ENCODE measurements around the gene LPP. TPM values are rescaled to one million over a fixed set of nuclear protein-coding genes. Genes with fewer than 3 reads are reported as not detected.
A peak's percentile ranks its signal among the peaks of the same experiment; 100 is the strongest.
"Not testable (repeated sequence)": the region's sequence is repeated elsewhere in the genome, so short reads cannot be mapped to it uniquely, and the experiment has no call there.

The LPP gene
- total RNA-seq, 1 donor from 2014 or later = 63.6 TPM

DNA sequence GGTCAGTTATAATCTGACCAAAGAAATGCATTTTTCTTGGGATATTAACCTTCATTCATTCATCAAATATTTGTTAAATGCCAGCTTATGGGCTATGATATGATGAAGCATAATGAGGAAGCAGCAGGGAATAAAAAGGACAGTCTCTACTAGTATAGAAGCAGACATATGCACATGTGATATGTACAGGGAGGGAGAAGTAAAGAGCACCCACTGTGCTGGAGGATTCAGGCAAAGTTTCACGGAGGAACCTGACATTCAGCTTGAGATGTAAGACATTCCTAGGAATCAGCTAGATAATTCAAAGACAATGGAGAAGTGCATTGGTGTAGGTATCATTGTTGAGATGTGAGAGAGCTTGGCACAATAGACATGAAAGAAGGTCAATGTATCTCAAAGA is 450.7 kb downstream of the LPP start:
- ATAC-seq = no peak
- DNase-seq (ENCODE audit: low spot score) = no peak

DNA sequence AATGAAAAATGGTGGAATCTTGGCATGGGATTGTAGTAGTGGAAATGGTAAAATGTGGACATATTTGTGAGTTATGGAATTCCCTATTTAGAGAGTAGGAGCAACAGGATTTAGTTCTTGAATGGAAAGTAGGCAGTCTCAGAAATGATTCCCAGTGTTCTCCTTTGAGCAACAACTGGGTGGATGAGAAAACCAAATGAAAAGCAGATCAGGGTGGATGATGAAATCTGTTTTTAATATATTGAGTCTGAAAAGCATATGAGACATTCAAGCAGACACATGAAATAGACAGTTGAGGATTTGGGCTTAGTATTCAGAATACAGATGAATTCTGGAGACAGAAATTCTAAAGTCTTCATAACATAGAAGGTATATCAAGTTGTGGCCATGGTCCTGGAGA is 451.3 kb downstream of the LPP start:
- no peak for DNase-seq (ENCODE audit: low spot score)
- no peak for ATAC-seq

DNA sequence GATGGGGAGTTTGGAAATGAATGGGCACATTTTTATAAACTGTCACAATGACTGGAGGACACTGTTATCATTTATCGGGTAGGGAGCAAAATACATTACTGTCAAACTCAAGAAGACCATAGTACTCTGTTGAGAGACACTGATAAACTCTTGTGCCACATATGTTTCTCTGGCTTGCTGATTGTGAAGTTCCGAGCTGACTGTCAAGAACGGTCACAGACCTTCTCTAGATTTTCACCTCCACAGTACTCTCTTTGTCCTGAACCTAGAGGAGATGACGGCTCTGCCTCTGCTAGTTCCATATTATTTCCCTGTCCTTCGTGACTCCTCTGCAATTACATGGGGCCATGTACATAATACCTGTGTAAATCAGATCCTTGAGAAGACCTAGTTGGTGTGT is 451.9 kb downstream of the LPP start:
- ATAC-seq (no peak), DNase-seq (ENCODE audit: low spot score) (no peak)

DNA sequence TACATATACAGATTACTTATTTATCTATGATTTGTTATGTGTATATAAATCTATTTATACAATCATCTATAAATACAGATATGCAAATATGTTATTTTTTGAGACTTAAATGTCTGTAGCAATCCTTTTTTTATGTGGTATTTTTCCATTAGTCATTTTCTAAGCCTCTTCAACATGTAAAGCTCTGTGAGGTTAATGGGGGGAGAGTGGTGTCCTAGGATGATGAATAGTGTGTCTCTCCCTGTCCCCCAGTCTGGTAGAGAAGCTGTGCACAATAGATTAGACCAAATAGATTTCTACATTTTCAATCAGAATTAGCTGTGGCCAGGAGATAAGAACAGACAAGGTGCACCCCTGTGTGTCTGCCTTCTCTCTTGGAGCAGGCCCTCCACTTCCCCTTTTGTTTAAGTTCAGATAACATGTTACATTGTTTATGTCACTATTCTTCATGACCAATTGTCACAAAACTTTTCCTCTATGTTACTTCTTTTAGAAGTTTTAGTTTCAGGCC is 453.9 kb downstream of the LPP start:
- no peak for DNase-seq (ENCODE audit: low spot score)
- ATAC-seq = no peak

DNA sequence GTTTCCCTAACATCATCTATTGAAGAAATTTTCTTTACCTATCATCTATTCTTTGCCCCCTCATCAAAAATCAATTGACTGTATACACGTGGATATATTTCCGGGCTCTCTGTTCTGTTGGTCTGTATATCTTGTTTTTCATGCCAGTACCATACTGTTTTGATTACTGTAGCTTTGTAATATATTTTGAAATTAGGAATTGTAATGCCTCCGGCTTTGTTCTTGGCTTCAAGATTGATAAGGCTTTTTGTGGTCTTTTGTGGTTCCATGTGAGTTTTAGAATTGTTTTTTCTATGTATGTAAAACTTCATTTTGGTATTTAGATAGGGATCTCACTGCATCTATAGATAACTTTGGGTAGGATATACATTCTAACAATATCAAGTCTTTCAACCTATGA is 454.4 kb downstream of the LPP start:
- ATAC-seq (no peak), DNase-seq (ENCODE audit: low spot score) (no peak)

DNA sequence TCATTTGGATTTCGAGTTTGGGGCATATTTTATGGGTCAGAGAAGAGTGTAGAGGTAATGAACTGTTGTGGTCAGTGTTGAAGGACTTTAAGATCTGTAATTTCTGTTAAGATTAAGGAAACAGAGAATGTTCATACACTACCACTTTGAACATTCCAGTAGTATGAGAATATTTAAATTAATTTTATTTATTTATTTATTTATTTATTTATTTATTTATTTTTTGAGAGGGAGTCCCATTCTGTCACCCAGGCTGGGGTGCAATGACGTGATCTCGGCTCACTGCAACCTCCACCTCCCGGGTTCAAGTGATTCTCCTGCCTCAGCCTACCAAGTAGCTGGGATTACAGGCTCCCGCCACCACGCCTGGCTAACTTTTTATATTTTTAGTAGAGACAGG is 459.8 kb downstream of the LPP start:
- DNase-seq (ENCODE audit: low spot score); ATAC-seq: not testable (repeated sequence)

DNA sequence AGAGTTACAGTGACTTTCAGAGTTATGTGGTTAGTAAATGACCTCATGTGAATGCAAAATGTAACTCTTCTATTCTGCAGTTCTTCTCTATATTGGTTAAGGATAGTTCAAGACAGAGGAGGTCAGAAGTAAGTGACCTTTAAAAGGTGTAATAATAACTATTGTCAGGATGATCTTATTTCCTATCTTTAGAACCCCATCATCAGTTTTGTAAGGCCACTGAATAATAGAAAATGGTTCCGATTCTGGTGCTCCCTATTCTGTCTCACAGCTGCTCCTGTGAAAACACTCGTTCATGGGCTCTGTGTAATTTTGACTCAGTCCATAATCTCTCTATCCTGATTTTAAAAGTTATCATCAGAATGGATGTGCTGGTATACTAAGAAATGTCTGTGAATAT is 463.3 kb downstream of the LPP start:
- DNase-seq (ENCODE audit: low spot score) (no peak), ATAC-seq (no peak)

DNA sequence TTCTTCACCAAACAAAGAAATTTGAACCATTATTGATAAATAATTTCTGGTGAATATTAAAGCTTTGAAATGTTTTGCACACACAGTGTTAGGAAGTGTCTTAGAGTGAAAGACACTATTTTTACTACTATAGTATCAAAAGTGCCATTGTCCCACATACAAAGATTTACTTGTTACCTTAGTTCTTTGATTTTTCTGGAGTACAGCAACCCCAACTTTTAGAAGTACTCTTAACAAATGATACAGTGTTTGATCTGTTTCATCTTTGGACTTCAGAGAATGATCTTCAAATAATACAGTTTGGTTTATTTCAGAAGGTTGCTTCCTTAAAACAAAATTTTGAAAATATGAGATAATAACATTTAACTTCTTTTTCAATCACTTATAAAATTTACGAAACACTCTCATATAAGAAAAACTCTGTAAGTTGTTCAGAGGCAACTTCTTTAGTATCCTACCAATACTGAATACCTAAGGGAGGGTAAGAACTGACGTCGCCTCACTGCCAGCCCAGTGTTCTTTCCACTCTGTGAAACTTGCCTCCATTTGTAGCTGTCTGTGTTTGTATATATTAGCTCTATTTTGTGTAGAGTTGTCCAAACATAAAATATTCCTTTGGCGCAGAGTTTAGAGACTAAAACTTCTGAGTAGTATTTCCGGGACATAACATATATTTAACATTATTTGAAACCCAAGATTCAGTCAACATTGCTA is 464.2 kb downstream of the LPP start:
- ATAC-seq (no peak), DNase-seq (ENCODE audit: low spot score) (no peak)

DNA sequence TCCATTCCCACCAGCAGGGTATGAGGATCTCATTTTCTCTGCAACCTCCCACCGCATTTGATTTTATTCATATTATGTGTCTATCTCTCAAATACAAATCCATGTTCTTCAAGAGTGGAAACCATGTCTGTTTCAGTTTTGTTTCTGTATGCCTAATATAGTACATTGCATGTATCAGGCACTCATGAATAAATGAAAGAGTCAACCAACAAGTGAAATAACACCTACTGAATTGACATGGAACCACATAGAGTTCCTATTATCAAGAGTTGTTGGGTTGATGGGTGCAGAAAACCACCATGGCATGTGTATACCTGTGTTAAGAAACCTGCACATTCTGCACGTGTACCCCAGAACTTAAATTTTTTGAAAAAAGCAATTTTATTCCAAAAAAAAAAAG is 466.8 kb downstream of the LPP start:
- DNase-seq (ENCODE audit: low spot score) = no peak
- no peak for ATAC-seq

DNA sequence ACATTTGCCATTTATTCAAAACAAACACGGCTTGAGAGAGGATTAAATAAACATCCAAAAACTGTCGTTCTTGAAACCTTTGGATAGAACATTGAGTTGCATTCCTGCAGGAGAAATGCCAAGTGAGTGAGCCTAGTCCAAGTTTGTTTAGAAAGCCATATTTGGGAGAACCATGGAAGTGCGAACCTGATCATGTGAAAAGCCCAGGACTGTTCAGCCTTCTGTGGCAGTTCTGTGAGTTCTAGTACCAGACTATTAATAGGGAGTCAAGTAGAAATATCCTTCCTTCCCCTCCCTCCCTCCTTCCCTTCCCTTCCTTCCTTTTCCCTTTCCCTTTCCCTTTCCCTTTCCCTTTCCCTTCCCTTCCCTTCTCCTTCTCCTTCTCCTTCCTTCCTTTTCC is 470.4 kb downstream of the LPP start:
- ATAC-seq = peak; percentile 95
- DNase-seq (ENCODE audit: low spot score) = peak; percentile 75

DNA sequence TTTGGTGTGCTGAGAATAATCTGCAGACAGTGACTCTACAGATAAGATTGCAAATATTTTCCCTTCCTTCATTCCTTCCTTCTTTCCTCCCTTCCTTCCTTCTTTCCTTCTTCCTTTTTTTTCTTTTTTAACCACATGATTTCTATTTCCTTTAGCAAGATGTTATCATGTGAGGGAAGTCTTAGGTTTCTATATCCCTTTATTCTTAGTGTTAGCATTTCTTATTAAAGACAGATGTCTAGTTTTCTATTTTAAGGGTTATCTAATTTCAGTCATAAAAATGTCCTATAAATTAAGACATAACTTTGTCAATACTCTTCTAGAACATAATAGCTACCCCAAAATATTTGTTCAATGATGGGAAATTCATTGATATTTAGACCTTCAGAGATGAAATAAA is 470.9 kb downstream of the LPP start:
- DNase-seq (ENCODE audit: low spot score) (no peak), ATAC-seq (no peak)

DNA sequence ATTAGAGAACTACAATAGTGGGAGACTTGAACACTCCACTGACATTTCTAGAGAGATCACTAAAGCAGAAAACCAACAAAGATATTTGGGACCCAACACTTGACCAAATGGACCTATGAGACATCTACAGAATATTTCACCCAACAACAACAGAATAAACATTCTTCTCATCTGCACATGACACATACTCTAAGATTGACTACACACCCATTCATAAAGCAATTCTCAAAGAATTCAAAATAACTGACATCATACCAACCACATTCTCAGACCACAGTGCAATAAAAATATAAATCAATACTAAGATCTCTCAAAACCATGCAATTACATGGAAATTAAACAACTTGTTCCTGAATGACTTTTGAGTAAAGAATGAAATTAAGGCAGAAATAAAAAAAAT is 473.7 kb downstream of the LPP start:
- ATAC-seq = no peak
- no peak for DNase-seq (ENCODE audit: low spot score)

DNA sequence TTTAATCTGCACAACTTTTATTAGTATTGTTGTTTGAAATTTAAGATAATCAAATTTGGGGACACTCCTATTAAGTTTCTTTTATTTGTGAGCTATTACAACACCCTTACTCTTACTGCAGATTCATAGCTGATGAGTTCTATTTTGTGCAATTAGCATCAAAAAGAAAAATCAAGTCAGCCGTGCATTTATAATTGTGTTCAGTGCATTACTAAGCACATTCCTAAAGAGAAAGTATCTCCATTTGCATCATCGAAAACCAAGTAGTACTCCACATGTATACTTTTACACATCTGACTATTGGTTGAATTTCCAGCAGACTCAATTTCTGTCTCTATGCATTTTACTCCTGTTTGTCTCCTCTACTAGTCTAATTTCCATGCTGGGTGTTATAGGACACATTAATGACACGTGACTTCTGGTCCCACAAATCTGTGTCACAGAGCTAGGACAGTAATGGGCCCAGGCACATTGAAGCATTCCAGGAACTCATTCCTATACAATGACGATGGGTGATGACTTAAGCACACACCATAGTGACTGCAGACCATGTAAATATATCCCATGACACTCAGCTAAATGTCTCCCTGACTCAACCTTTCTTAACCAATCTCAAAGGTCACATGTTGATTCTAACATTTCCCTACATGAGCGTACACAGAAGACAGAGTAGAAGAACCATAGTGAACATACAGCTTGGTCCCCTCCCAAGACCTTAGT is 477.5 kb downstream of the LPP start:
- ATAC-seq (no peak), DNase-seq (ENCODE audit: low spot score) (no peak)

DNA sequence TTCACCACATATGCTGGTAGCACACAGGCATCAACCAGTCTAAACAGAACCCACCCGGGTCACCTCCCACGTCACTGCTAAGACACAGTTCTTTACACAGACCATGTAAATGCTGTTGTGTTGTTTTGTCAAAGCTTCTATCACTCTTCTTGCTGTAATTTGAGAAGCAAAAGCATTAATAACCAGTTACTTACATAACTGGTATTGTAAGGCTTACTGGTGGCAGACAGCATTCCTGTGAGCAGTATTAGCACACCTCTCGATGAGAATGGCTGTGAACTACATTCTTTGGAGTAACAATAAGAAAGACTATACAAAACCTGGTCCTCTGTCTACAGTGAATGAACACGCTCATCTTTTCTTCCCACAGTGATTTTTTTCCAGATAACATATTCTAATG is 479.2 kb downstream of the LPP start:
- ATAC-seq = no peak
- no peak for DNase-seq (ENCODE audit: low spot score)

DNA sequence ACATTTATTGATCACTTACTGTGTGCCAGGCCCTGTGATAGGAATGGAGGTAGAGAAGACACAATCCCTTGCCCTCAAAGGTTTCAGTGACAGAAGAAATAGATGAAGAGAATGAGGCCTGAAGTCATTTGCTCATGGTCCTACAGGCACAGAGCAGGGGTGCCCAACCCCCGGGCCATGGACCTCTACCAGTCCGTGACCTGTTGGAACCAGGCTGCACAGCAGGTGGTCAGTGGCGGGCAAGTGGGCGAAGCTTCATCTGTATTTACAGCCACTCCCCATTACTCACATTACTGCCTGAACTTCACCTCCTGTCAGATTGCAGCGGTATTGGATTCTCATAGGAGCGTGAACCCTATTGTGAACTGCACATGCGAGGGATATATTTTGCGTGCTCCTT is 480.3 kb downstream of the LPP start:
- no peak for ATAC-seq

DNA sequence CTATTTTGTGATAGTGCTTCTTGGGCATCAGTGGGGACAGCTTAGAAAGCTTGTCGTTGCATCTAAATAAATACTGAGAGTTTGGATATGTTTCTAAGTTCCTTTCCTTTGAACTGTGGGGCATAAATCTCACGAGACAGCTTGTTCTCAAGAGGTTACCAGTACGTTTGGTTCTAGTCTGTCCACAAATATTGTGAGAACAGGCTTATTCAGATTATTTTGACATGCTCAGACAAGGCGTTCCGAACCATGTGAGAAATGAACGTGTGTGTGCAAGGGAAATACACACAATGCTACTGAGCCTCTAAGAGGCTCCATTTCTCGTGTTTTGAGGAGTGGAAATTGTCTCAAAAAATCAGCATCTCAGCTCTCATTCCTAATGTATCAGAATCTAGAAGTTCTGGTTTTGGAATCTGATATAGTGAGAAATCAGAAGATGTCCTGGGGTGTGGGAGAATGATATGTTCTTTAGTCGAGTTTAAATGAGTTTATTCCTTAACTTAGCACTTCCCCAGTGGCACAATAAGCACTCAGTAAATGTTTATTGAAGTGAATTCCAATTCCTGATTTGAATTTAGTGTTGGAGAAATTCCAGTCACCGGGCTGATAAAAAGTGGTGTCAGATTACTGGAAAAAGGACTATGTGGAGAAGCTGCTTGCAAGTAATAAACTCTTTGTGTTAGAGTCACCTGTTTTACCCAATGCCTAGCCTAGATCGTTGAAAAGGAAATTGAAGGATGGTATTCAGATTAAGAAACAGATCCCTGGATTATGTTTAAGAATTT is 481.5 kb downstream of the LPP start:
- ATAC-seq (peak; percentile 79), DNase-seq (ENCODE audit: low spot score) (no peak)

More for the DNA sequence above, 480.3 kb downstream of the LPP start:
- no peak for DNase-seq (ENCODE audit: low spot score)

DNA sequence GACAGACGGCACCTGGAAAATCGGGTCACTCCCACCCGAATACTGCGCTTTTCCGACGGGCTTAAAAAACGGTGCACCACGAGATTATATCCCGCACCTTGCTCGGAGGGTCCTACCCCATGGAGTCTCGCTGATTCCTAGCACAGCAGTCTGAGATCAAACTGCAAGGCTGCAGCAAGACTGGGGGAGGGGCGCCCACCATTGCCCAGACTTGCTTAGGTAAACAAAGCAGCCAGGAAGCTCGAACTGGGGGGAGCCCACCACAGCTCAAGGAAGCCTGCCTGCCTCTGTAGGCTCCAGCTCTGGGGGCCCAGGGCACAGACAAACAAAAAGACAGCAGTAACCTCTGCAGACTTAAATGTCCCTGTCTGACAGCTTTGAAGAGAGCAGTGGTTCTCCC is 482.3 kb downstream of the LPP start:
- ATAC-seq; DNase-seq (ENCODE audit: low spot score): not testable (repeated sequence)

DNA sequence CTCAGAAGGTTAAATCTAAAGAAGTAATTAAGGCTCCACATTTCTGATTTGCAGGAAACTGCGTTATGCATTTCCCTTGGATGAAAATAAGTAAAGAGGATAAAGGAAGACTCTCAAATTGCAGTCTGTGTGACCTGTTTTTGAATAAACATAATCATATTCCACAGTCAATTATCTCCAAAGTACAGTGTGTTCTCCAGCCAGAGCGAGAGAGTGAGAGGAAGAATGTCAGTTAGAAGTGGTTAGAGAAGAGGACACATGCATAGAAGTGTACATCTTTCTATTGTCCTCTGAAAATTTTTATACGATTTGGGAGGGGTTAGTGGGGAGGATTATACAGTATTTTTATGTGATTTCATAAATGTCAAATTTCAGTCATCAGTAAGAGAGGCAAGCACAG is 487.1 kb downstream of the LPP start:
- no peak for DNase-seq (ENCODE audit: low spot score)

DNA sequence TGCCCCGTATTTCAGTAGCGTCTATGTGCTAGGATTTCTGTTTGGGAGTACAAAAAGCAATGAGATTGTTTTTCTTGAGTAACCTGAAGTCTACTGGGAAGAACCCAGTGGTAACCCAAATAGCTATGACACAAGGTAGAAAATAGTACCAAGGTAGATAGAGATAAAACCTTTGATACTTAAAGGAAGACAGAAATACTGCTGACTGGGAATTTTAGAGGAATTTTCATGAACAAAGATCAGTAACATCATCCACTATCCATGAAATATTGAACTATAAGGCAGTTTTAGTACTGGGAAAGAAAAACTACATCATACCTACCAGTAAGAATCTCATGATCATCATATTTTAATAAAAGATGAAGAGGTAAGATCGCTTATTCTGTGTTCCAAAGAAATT is 489.8 kb downstream of the LPP start:
- ATAC-seq = no peak
- DNase-seq (ENCODE audit: low spot score) = no peak

More for the DNA sequence above, 487.1 kb downstream of the LPP start:
- ATAC-seq = no peak

DNA sequence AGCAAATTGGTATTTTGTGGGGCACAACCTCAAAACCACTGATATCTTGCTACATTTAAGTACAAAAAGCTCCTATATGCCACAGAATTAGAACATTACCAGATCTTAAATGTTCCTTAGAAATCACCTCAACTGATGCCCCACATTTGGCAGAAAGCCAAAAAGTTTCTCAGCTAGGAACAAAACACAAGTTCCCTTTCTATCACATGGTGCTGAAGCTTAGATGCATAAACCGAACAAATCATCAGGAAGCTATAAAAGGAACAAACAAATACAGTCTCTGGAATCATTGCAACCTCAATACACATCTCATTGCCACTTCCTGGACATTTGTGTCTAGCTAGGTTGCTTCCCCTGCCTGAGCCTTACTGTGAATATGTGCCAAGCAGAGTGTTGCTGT is 492.6 kb downstream of the LPP start:
- ATAC-seq (peak; percentile 23), DNase-seq (ENCODE audit: low spot score) (no peak)

DNA sequence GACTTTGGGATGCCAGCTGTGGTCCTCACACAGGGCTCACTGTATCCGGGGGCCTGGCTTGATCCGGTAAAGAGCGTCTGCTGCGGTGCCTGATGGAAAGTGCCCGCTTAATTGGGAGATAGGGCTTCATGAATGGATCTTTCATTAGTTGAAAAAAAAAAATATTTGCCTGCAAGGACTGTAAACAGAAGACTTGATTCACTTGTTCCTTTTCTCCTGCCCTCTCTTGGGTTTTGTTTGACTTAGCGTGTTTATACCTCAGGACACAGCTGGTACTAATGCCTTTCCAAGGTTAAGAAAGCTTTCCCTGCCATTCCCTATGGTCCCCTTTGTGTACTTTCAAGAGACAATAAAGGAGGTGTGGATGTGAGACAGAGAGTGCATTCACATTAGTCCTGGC is 493.3 kb downstream of the LPP start:
- DNase-seq (ENCODE audit: low spot score) (no peak), ATAC-seq (no peak)

DNA sequence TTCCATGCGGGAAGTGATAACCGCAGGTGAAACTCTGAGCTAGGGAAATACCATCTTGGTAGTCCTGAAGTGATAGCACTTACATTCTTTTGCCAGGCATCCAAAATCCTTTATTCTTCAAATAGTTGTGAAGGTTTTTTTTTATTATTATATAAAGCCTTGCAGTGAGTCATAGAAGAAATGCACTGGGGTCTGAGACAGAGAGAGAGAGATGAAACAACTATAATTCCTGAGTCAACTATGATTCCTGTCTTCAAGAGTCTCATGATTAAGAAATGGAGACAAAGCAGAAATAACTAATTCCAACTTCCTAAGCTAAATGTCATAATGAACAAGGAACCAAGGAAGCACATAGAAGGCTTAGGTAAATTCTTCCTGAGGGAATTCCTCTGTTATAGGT is 495.6 kb downstream of the LPP start:
- ATAC-seq = no peak

More for the DNA sequence above, 495.6 kb downstream of the LPP start:
- no peak for DNase-seq (ENCODE audit: low spot score)

All from left lobe of liver (tissue), 2 donors.